Body of pancreas (tissue), 4 donors: ENCODE results near the gene ANO2. TPM values are rescaled to one million over a fixed set of nuclear protein-coding genes. Genes with fewer than 3 reads are reported as not detected.

Experiments
- ATAC-seq: fragments of 150-250 bp; one replicate; pipeline ENCODE4 v1.9.1; 2016
- DNase-seq, 4 donors: peaks; one replicate each; pipeline ENCODE4 v3.0.0-alpha.2; 2019
- H3K27ac ChIP-seq, 4 donors: fragments of 200-600 bp; sonication (generic); 1 replicate in 3 of 4; 2 replicates in 1 of 4; pipeline versions ENCODE4 v1.5.1 to v1.6.1; 2016 to 2019; ENCODE audit warnings: mild to moderate bottlenecking in 1 of 4, mixed read lengths in 1 of 4, moderate library complexity in 1 of 4
- H3K27me3 ChIP-seq, 2 donors: fragments of 200-600 bp; sonication (generic); one replicate each; pipeline ENCODE4 v1.6.0; 2016; ENCODE audit warnings: mild to moderate bottlenecking in 1 of 2
- H3K36me3 ChIP-seq, 2 donors: fragments of 200-600 bp; sonication (generic); replicated peaks in 1 of 2; 2 replicates each; pipeline ENCODE4 v1.5.1; 2016; ENCODE audit warnings: low read depth in 2 of 2; ENCODE audit not compliant: insufficient read depth in 1 of 2
- H3K4me1 ChIP-seq: fragments of 200-600 bp; sonication (generic); one replicate; pipeline ENCODE4 v1.6.0; 2016
- H3K4me3 ChIP-seq, 2 donors: fragments of 200-600 bp; sonication (generic); 1 replicate in 1 of 2; 2 replicates in 1 of 2; pipeline ENCODE4 v1.5.1; 2016 to 2019
- H3K9me3 ChIP-seq, 3 donors: fragments of 200-600 bp; sonication (generic); 1 replicate in 2 of 3; 2 replicates in 1 of 3; pipeline ENCODE4 v1.5.1; 2016
- CTCF ChIP-seq, 7 experiments: fragments of 450-650 bp in 4 of 7; fragments of 200-600 bp in 3 of 7; sonication (generic) in 3 of 7; IDR thresholded peaks; one replicate each; pipeline ENCODE4 v1.5.1; 2016 to 2019; ENCODE audit warnings: antibody characterized with exemption in 7 of 7
- POLR2A ChIP-seq, 3 donors: fragments of 450-650 bp; IDR thresholded peaks; one replicate each; pipeline ENCODE4 v1.6.1; 2016; ENCODE audit warnings: antibody characterized with exemption in 3 of 3, mild to moderate bottlenecking in 2 of 3
- WGBS, 2 donors: methylation state at CpG; one replicate each; pipeline ENCODE4 v1.1.5; 2017; 5-methylcytosine and 5-hydroxymethylcytosine counted together
- intact Hi-C: fragments of 100-400 bp; cut with DNase I; formaldehyde crosslinking; loops from one replicate; pipeline ENCODE4 v1.15.1; 2023
- total RNA-seq, 2 donors: library from RNA; depleted of rRNA; stranded (reverse); fragments of >200 nt; gene quantifications; one replicate each; pipeline ENCODE4 v1.1.0, GENCODE V29; 2016

The ANO2 gene
- total RNA-seq, 2 donors from 2014 or later, result 2.1 to 4.3 TPM

DNA sequence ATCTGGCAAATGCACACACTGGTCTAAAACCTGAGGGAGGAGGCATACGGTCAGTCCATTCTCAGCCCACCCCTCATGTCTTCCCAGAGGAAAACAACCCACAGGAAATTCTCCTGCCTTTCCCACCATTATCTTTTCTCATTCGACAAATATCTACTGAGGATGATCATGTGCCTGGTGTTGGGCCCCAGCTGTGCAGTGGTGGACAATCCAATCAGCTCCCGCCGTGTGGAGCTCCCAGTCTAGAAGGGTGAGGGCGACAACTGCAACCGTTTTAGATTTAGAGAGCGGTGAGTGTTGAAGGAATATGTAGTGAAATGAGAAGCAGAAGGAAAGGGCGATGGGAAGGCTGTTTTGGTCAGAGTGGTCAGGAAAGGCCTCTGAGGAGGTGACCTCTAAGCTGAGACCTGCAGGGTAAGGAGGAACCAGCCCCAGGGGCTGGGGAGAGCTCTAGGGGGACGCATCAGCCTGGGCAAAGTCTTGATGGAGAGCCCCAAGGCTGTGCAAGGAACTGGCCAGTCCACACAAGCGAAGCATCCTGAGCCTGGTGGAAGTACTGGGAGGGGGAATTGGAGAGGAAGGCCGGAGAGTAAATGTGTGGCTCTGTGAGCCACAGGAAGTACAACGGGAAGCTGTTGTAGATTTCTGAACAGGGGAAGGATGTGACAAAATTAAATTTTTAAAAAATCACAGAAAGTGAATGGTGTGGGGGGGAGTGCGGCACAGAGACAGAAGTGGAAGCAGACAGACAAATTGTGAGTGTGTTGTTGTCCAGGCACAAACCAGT, 320.4 kb downstream of the ANO2 start:
- Histone ChIP-seq H3K4me1 (no peaks in the 10 kb centered on the region), H3K9me3 (no peaks in the 10 kb centered on the region), H3K4me3 (no peak overlapping the region), H3K27ac (no peak overlapping the region), H3K27me3 (no peaks in the 10 kb centered on the region), H3K36me3 (no peaks in the 10 kb centered on the region)
- TF ChIP-seq CTCF (IDR thresholded peaks at IDR 0.05), result no peak
- TF ChIP-seq POLR2A (IDR thresholded peaks at IDR 0.05), result no peak
- ATAC-seq, result no peak
- WGBS, 2 donors, result 55 to 65% methylated on average over 13 of the region's 13 CpGs
- DNase-seq, result no peak
- intact Hi-C loops, result no loop called here

GRCh38 chr12:5623411-5623810, 321.6 kb downstream of the ANO2 start:
- ATAC-seq (no peak), DNase-seq (no peak)
- Histone ChIP-seq H3K4me1 (no peaks in the 10 kb centered on the region), H3K36me3 (no peaks in the 10 kb centered on the region), H3K27me3 (no peaks in the 10 kb centered on the region), H3K4me3 (no peak overlapping the region), H3K9me3 (no peaks in the 10 kb centered on the region), H3K27ac (no peak overlapping the region)
- intact Hi-C loops, result no loop called here
- TF ChIP-seq CTCF (IDR thresholded peaks at IDR 0.05) (no peak), POLR2A (IDR thresholded peaks at IDR 0.05) (no peak)
- 52 to 53% methylated on average over 7 of the region's 7 CpGs for WGBS, 2 donors

- Histone ChIP-seq H3K9me3 (no peaks in the 10 kb centered on the region), H3K27me3 (no peaks in the 10 kb centered on the region), H3K27ac (no peak overlapping the region), H3K36me3 (no peaks in the 10 kb centered on the region), H3K4me1 (no peaks in the 10 kb centered on the region), H3K4me3 (no peak overlapping the region)
- intact Hi-C loops, result no loop called here
- no peak for DNase-seq
- TF ChIP-seq POLR2A (IDR thresholded peaks at IDR 0.05), result no peak
- no peak for ATAC-seq
- 54 to 80% methylated on average over 3 of the region's 3 CpGs for WGBS, 2 donors
Measured at GRCh38 chr12:5622280-5622679, 322.8 kb downstream of the ANO2 start.

- no peaks in the 10 kb centered on the region for H3K4me1 ChIP-seq
- ATAC-seq, result no peak
- no peaks in the 10 kb centered on the region for H3K36me3 ChIP-seq
- no peaks in the 10 kb centered on the region for H3K9me3 ChIP-seq
- no peak overlapping the region for H3K27ac ChIP-seq
- no peak overlapping the region for H3K4me3 ChIP-seq
- no peak for DNase-seq
- intact Hi-C loops, result no loop called here
- 55 to 68% methylated on average over 9 of the region's 9 CpGs for WGBS, 2 donors
- no peaks in the 10 kb centered on the region for H3K27me3 ChIP-seq
- TF ChIP-seq POLR2A (IDR thresholded peaks at IDR 0.05) (no peak), CTCF (IDR thresholded peaks at IDR 0.05) (no peak)
Measured at GRCh38 chr12:5621329-5621728, 323.7 kb downstream of the ANO2 start.

DNA sequence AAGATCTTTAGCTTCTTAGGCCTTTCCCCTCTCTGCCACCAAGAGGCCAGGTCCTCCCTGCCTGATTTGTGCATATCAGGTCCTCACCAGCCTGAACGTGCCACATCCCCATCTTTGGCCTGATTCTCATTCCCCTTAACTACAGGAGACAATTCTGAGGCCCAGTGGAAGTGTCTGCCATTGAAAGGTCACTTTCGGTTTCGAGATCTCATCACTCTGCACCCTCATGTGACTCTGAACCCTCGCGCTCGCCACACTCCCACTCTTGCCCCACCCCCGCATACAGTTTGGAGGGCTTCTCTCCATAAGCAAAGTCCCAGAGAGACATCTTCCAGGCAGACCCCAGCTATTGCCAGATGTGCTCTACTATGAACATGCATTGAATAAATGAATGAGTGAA, 324.2 kb downstream of the ANO2 start:
- Histone ChIP-seq H3K27ac (no peak overlapping the region), H3K4me1 (no peaks in the 10 kb centered on the region), H3K9me3 (no peaks in the 10 kb centered on the region), H3K27me3 (no peaks in the 10 kb centered on the region), H3K4me3 (no peak overlapping the region), H3K36me3 (no peaks in the 10 kb centered on the region)
- ATAC-seq (no peak), DNase-seq (no peak)
- no peak for TF ChIP-seq POLR2A (IDR thresholded peaks at IDR 0.05)
- TF ChIP-seq CTCF (IDR thresholded peaks at IDR 0.05), result no peak
- WGBS, 2 donors, result 80 to 84% methylated on average over 7 of the region's 7 CpGs
- intact Hi-C loops, result no loop called here
